Testis (tissue), 2 donors: Measurements from ENCODE around the gene LGALS3BP.

Experiments
- CTCF ChIP-seq, 3 experiments: fragments of 450-650 bp in 2 of 3; fragments of 200-600 bp in 1 of 3; sonication (generic) in 1 of 3; IDR thresholded peaks; one replicate each; pipeline ENCODE4 v1.5.1; 2016 to 2019; ENCODE audit warnings: antibody characterized with exemption in 3 of 3, mild to moderate bottlenecking in 2 of 3, moderate library complexity in 1 of 3
- POLR2A ChIP-seq: fragments of 450-650 bp; IDR thresholded peaks from one replicate; pipeline ENCODE4 v1.6.1; 2017; ENCODE audit warnings: antibody characterized with exemption, mild to moderate bottlenecking, moderate library complexity

DNA sequence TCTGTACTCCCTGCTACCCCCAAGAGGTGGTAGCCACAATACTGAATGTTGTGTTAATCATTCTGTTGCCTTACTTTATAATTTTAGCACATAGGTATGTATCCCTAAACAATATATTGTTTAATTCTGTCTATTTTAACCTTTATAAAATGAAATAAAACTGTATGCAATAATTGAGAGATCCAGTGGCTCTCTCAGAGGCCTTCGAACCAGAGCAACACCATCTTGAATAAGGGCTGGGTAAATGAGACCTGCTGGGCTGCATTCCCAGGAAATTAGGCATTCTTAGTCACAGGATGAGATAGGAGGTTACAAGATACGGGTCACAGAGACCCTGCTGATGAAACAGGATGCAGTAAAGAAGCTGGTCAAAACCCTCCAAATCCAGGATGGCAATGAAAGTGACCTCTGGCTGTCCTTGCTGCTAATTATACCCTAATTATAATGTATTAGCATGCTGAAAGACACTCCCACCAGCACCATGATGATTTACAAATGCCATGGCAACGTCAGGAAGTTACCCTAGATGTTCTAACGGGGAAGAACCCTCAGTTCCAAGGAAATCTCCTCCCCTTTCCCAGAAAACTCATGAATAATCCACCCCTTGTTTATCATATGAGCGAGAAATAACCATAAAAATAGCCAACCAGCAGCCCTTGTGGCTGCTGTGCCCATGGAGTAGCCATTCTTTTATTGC lies 31.9 kb upstream of the LGALS3BP start:
- TF ChIP-seq CTCF (IDR thresholded peaks at IDR 0.05) (no peak), POLR2A (no peak)
